SHP77 treated with DMSO at 0.1 percent for 48 hours (cell line): ENCODE measurements around the gene LRRC75A.
"Not testable (repeated sequence)": the region's sequence is repeated elsewhere in the genome, so short reads cannot be mapped to it uniquely, and the experiment has no call there.

ENCODE experiments used
- DNase-seq: peaks from one replicate; lab custom pipeline; 2025; lab: John Stamatoyannopoulos, UW

The LRRC75A gene

DNA sequence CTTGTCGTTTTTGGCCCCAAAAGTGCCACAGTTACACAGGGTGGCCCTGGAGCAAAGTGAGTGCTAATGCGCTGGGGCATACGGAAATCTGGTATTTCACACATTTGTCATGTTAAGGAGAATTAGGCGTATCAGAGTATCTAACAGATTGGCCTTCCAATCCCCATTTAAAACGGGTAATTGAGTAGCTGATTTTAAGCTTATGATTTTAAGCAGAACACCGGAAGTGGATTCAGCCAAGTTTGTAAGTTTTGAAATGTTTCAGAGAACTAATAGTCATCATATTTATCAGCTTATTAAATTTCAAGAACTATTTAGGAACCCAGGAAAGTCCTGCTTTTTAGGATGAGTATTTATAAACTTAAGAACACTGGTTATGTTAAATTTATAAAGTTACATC is 19.5 kb downstream of the LRRC75A start:
- DNase-seq = no peak

- DNase-seq = no peak
Observed at GRCh38 chr17:16471295-16471694, 20.7 kb downstream of the LRRC75A start.

- no peak for DNase-seq
Observed at GRCh38 chr17:16470265-16470664, 21.7 kb downstream of the LRRC75A start.

- no peak for DNase-seq
Observed at GRCh38 chr17:16468428-16468992, 23.5 kb downstream of the LRRC75A start.

- DNase-seq = no peak
Observed at GRCh38 chr17:16467886-16468285, 24.1 kb downstream of the LRRC75A start.

DNA sequence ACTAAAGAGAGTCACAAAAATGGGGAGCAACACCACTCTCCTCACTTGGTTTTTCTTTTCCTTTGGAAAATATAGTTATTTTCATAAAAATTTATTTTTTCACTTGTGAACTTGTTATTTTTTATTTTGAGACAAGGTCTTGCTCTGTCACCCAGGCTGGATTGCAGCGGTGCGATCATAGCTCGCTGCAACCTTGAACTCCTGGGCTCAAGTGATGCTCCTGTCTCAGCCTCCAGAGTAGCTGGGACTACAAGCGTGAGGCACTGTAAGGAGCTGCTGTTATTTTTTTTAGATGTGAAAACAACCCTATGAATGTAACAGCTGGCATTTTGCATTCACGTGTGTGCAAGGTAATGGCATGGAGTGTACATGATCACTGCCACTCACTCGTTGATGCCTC is 24.9 kb downstream of the LRRC75A start:
- DNase-seq = no peak

GRCh38 chr17:16466407-16466806 is 25.6 kb downstream of the LRRC75A start:
- no peak for DNase-seq

- DNase-seq = no peak
Observed at GRCh38 chr17:16465861-16466338, 26.1 kb downstream of the LRRC75A start.

DNA sequence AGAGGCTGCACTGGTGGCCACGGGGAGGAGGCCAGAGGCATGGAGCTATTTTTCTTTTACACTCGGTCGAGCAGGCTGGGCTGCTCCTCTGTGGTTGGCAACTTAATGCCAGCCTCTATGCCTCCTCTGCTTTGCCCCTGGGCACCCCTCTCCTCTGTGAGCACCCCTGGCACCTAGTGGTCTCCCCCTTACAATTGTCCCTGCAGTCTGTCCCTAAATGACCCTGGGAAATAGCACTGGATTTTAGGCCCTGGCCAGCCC is 27.0 kb downstream of the LRRC75A start:
- DNase-seq = no peak

DNA sequence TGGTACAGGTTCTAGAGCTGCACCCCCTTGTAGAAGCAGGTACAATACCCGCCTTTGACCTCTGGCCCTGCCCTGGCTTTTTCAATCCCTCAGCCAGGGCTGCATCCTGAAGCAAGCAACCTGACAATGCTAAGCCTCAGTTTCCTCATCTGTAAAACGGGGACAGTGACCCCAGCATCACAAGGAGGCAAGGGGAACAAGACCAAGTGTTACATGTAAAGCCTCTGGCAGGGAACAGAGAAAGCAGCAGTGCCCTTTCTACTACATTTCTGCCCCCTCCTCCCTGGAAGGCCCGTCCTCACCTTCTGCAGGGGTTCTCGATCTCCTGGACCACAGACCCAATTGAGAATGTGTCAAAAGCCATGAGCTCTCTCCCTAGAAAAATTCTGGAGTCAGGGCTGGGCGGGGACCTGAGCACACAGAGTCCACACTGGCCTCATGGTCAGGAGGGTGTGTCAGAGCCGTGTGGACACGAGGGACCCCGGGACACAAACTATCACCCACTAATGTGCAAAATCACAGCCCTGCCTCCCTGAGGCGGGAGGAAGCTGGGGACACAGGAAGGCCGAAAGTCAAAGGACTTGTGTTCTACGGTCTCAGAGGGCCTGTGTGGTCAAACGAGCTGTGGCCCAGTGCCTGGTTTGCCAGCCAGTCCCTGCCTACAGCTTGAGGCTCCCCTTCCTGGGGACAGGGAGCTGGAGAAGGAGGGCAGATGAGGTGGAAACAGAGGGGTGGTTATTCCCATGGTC is 27.5 kb downstream of the LRRC75A start:
- no peak for DNase-seq

GRCh38 chr17:16463358-16464302 is 28.4 kb downstream of the LRRC75A start:
- peak; percentile 81 for DNase-seq

GRCh38 chr17:16462070-16462864 is 29.7 kb downstream of the LRRC75A start:
- no peak for DNase-seq

GRCh38 chr17:16461606-16461866 is 30.5 kb downstream of the LRRC75A start:
- DNase-seq = no peak

DNA sequence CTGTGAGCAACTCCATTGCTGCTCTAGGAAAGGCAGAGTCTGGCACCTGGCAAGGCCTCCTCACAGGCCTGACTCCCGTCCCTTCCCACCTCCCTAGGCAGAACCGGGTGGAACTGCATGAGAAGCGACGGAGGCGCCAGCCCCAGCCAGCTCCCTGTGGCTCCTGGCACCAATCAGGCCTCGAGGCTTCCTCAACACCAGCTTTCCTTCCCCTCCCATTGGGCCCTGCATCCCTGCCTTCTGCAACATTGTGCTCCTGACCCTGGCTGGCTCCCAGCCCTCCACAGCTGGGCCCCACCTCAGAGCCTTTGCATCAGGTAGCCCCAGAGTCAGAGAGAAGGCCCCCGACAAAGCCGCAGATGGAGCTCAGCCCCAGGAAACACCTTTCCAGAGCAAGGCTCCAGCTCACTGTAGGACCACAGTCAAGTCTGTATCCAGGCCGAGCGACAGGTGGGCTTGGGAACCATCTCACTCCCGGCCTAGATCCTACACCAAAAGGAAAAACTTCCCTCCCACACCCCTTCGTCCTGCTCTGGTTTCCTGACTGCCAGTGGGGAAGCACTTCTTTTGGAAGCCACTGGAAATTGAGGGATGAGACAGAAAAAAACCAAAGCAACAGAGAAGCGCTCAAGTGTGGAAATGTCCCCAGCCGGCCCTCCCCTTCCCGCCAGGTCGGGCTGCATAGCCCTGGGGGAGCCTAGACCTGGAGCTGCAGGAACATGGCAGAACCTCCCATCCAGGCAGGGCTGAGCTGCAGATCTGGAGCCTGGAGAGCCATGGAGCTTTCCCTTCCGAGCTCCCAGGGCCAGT is 31.0 kb downstream of the LRRC75A start:
- DNase-seq = no peak

DNA sequence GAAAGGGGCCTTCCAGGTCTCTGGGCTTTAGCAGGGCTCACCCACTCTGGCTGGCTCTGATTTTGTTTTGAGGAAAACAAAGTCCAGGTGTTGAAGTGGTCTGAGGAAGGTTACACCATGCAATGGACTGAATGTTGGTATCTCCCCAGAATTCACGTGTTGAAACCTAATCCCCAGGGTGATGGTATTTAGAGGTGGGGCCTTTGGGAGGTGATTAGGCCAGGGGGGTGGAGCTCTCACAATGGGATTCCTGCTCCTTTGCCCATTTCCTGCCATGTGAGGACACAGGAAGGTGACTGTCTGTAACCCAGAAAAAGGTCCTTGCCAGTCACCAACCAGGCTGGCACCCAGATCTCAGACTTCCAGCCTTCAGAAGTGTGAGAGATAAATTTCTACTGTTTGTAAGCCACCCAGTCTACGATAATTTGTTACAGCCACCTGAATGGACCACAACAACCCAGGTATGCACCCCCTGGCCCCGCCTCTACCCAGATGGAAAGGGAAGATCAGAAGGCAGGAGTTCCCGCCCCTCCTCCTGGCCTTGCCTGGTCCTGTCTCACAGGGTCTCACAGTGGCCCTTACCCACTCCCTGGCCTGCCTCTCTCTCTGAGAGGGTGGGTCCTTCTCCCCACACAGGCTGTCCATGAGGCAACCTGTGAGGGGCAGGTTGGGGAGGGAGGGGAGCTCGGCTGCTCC is 32.0 kb downstream of the LRRC75A start:
- DNase-seq = no peak

DNA sequence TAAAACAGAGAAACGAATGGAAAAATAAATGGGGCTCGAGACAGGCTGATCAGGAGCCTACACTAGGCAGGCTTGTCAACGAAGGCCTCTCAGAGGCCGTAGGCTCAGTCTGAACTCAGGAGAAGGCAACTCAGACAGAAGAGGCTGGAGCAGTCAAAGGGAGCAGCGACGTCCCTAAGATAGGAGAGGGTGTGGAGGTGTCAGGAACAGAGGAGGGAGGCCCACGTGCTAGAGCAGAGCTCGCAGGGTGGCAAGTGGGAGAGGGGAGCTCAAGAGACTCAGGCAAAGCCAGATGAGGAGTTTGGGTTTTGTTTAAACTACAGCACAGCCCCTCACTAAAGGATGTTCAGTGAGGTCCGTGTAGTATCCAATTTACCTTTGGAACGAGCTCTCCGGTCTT is 32.7 kb downstream of the LRRC75A start:
- no peak for DNase-seq

- DNase-seq = peak; percentile 43
Observed at GRCh38 chr17:16456742-16457316, 35.2 kb downstream of the LRRC75A start.

DNA sequence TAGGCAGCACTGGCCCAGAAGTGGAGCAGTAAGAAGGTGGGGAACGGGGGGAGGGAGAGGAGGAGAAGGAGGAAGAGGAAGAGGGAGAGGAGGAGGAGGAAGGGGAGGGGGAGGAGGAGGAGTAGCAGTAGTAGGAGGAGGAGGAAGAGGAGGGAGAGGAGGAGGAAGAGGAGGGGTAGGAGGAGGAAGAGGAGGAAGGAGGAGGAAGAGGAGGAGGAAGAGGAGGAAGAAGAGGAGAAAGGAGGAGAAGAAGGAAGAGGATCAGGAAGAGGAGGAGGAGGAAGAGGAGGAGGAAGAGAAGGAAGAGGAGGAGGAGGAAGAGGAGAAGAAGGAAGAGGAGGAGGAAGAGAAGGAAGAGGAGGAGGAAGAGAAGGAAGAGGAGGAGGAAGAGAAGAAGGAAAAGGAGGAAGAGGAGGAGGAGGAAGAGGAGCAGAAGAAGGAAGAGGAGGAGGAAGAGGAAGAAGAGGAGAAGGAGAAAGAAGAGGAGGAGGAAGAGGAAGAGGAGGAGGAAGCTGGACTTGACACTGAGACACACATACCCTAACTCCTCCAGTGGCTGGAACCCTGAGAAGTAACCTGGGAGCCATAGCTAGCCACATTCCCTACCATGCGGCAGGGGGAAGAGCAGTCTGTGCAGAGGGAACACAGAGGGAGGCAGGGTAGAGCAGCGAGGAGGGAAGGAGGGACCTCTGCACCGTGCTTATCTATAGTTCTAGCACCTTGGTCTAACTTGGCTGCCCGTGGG is 35.8 kb downstream of the LRRC75A start:
- DNase-seq = no peak

DNA sequence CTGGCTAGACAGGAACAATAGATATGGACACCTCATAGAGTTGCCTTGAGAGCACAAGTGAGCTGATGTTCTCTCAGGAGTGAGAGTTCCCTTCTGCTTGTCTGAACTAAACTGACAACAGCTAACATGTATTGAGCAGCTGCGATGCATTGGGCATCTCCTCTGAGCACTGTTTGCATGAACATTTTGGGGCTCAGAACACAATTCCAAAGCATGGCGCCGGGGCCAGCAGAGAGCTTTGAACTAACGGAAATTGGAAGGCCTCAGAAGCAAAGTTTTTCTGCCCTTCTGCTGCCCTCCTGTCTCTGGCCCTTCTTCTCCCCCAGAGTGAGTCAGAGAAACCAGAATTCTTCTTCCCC is 38.5 kb downstream of the LRRC75A start:
- no peak for DNase-seq

DNA sequence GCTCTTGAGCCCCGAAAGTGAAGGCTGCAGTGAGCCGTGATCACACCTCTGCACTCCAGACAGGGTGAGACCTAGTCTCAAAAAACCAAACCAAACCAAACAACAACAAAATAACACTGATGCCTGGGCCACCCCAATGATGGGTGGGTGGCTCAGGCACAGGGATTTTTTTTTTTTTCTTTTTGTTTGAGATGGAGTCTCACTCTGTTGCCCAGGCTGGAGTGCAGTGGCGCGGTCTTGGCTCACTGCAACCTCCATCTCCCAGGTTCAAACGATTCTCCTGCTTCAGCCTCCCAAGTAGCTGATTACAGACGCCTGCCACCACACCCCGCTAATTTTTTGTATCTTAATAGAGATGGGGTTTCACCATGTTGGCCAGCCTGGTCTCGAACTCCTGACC is 39.7 kb downstream of the LRRC75A start:
- not testable (repeated sequence) for DNase-seq
